Fibroblast of gingiva (primary cell): Measurements from ENCODE around the gene POR.
"Not testable (repeated sequence)": the region's sequence is repeated elsewhere in the genome, so short reads cannot be mapped to it uniquely, and the experiment has no call there.

Source experiments
- DNase-seq: peaks from one replicate; pipeline ENCODE4 v3.0.0-alpha.2; 2011; ENCODE audit warnings: low read depth

Gene POR

GRCh38 chr7:75992083-75992755, 77.3 kb downstream of the POR start:
- DNase-seq = no peak

- DNase-seq = peak; percentile 84
Observed at GRCh38 chr7:75993689-75994387, 78.9 kb downstream of the POR start.

GRCh38 chr7:75994388-75995051, 79.6 kb downstream of the POR start, which contains the start of gene TMEM120A:
Gene TMEM120A, minus strand, starts transcription at chr7:75994595. Its CDS starts 25 bp downstream, at chr7:75994570.
- DNase-seq = peak; percentile 94

GRCh38 chr7:75995052-75995471, 80.1 kb downstream of the POR start:
- DNase-seq = no peak

- DNase-seq = no peak
Observed at GRCh38 chr7:75995996-75996395, 81.0 kb downstream of the POR start.

- DNase-seq = no peak
Observed at GRCh38 chr7:75996476-75996875, 81.5 kb downstream of the POR start.

- DNase-seq = no peak
Observed at GRCh38 chr7:75998038-75998437, 83.1 kb downstream of the POR start.

GRCh38 chr7:76000566-76000965, 85.6 kb downstream of the POR start:
- DNase-seq = no peak

- DNase-seq = no peak
Observed at GRCh38 chr7:76002139-76002538, 87.2 kb downstream of the POR start.

- DNase-seq = no peak
Observed at GRCh38 chr7:76002822-76003221, 87.9 kb downstream of the POR start.

GRCh38 chr7:76003351-76003750, 88.4 kb downstream of the POR start:
- no peak for DNase-seq

- DNase-seq = not testable (repeated sequence)
Observed at GRCh38 chr7:76005004-76005403, 90.0 kb downstream of the POR start.

GRCh38 chr7:76008156-76008687, 93.3 kb downstream of the POR start:
- DNase-seq = no peak

- DNase-seq = no peak
Observed at GRCh38 chr7:76009672-76010600, 95.0 kb downstream of the POR start.

- peak; percentile 91 for DNase-seq
Observed at GRCh38 chr7:76011442-76011861, 96.5 kb downstream of the POR start.

- no peak for DNase-seq
Observed at GRCh38 chr7:76016191-76016947, 101.4 kb downstream of the POR start.

- DNase-seq = not testable (repeated sequence)
Observed at GRCh38 chr7:76018520-76018919, 103.6 kb downstream of the POR start.

- peak; percentile 46 for DNase-seq
Observed at GRCh38 chr7:76020031-76020714, 105.2 kb downstream of the POR start.

- no peak for DNase-seq
Observed at GRCh38 chr7:76022026-76022780, 107.2 kb downstream of the POR start.

GRCh38 chr7:76023002-76023401, 108.0 kb downstream of the POR start:
- no peak for DNase-seq
